NCI-H2196 treated with DMSO at 0.1 percent for 48 hours (cell line): ENCODE data around the gene OR10G8.

Experiments
- DNase-seq: peaks from one replicate; lab custom pipeline; 2025; ENCODE audit not compliant: unreplicated experiment; lab: John Stamatoyannopoulos, UW

The OR10G8 gene

GRCh38 chr11:124077266-124077665, 50.7 kb downstream of the OR10G8 start:
- DNase-seq: no peak

GRCh38 chr11:124078591-124078990, 52.0 kb downstream of the OR10G8 start:
- no peak for DNase-seq

GRCh38 chr11:124079631-124080326, 53.2 kb downstream of the OR10G8 start:
- no peak for DNase-seq
